HepG2 (cell line): Measurements from ENCODE around the gene FAM83C. TPM values are rescaled to one million over a fixed set of nuclear protein-coding genes. Genes with fewer than 3 reads are reported as not detected.

Source experiments
- BCL6 ChIP-seq: IDR thresholded peaks from 2 replicates; pipeline ENCODE4 v1.6.1; 2016; ENCODE audit warnings: missing genetic modification reagents, missing compliant biosample characterization
- GLI4 ChIP-seq: sonication (generic); formaldehyde crosslinking; IDR thresholded peaks from 2 replicates; pipeline ENCODE4 v1.5.1; 2020; ENCODE audit warnings: missing genetic modification reagents, mild to moderate bottlenecking, moderate library complexity, borderline replicate concordance
- KLF6 ChIP-seq: IDR thresholded peaks from 2 replicates; pipeline ENCODE4 v1.8.0; 2016; ENCODE audit warnings: missing biosample characterization, missing genetic modification reagents
- MATR3 ChIP-seq: sonication (generic); formaldehyde crosslinking; IDR thresholded peaks from 2 replicates; pipeline ENCODE4 v1.4.0; 2020; ENCODE audit warnings: missing genetic modification reagents
- POGZ ChIP-seq: sonication (generic); formaldehyde crosslinking; IDR thresholded peaks from 2 replicates; pipeline ENCODE4 v1.4.0; 2020; ENCODE audit warnings: mild to moderate bottlenecking, missing genetic modification reagents
- RFX1 ChIP-seq: fragments of 450-650 bp; IDR thresholded peaks from 2 replicates; pipeline ENCODE4 v1.6.1; 2017
- RNF2 ChIP-seq: fragments of 450-650 bp; conservative IDR thresholded peaks from 2 replicates; pipeline ENCODE4 v1.6.1; 2016; ENCODE audit warnings: low read depth
- SMYD3 ChIP-seq: sonication (generic); formaldehyde crosslinking; IDR thresholded peaks from 2 replicates; pipeline ENCODE4 v1.8.1; 2023; ENCODE audit warnings: mild to moderate bottlenecking, missing genetic modification reagents
- SSRP1 ChIP-seq: IDR thresholded peaks from 2 replicates; pipeline ENCODE4 v1.6.1; 2016; ENCODE audit warnings: control low read depth
- ZBTB7B ChIP-seq: sonication (generic); formaldehyde crosslinking; IDR thresholded peaks from 2 replicates; pipeline ENCODE4 v1.4.0; 2020; ENCODE audit warnings: missing genetic modification reagents
- ZNF138 ChIP-seq: sonication (generic); formaldehyde crosslinking; IDR thresholded peaks from 2 replicates; pipeline ENCODE4 v1.5.0; 2020; ENCODE audit warnings: mild to moderate bottlenecking, low read depth, missing genetic modification reagents
- ZNF317 ChIP-seq: sonication (generic); formaldehyde crosslinking; IDR thresholded peaks from 2 replicates; pipeline ENCODE4 v1.5.0; 2020; ENCODE audit warnings: mild to moderate bottlenecking, missing genetic modification reagents
- ZNF331 ChIP-seq: sonication (generic); formaldehyde crosslinking; IDR thresholded peaks from 2 replicates; pipeline ENCODE4 v1.4.0; 2020; ENCODE audit warnings: missing genetic modification reagents
- ZNF382 ChIP-seq: sonication (generic); formaldehyde crosslinking; IDR thresholded peaks from 2 replicates; pipeline ENCODE4 v1.5.0; 2020; ENCODE audit warnings: missing genetic modification reagents, mild to moderate bottlenecking, borderline replicate concordance
- ZNF724P ChIP-seq: sonication (generic); formaldehyde crosslinking; IDR thresholded peaks from 2 replicates; pipeline ENCODE4 v1.8.0; 2022; ENCODE audit warnings: missing genetic modification reagents, borderline replicate concordance
- ZNF776 ChIP-seq: sonication (generic); formaldehyde crosslinking; IDR thresholded peaks from 2 replicates; pipeline ENCODE4 v1.4.0; 2020; ENCODE audit warnings: mild to moderate bottlenecking, missing genetic modification reagents
- ZNF841 ChIP-seq: sonication (generic); formaldehyde crosslinking; IDR thresholded peaks from 2 replicates; pipeline ENCODE4 v1.8.1; 2023; ENCODE audit warnings: missing genetic modification reagents, borderline replicate concordance
- ZSCAN30 ChIP-seq: sonication (generic); formaldehyde crosslinking; IDR thresholded peaks from 2 replicates; pipeline ENCODE4 v1.5.0; 2020; ENCODE audit warnings: mild to moderate bottlenecking, missing genetic modification reagents
- polyA plus RNA-seq, 8 experiments: library from polyadenylated mRNA; depleted of rRNA in 3 of 8; stranded (reverse) in 7 of 8; unstranded in 1 of 8; fragments of >200 nt; fragmentation: Illumina TruSeq in 4 of 8; extraction: Trizol in 4 of 8; gene quantifications; 2 replicates each; pipeline versions ENCODE4 v1.2.1 to v1.2.3, GENCODE V29; 2011 to 2016; ENCODE audit warnings: low read depth in 4 of 8, missing spikeins in 1 of 8, mixed read lengths in 1 of 8; ENCODE audit not compliant: insufficient read depth in 1 of 8
- total RNA-seq, 5 experiments: library from RNA; depleted of rRNA; stranded (reverse); fragments of >200 nt; fragmentation: Illumina TruSeq; extraction: Trizol; gene quantifications; 2 replicates each; pipeline ENCODE4 v1.2.3, GENCODE V29; 2016; ENCODE audit warnings: low read depth in 1 of 5
- TF ChIP-seq, protein P1 (sequence below): sonication (generic); formaldehyde crosslinking; IDR thresholded peaks from 2 replicates; pipeline ENCODE4 v1.4.0; 2020; ENCODE audit warnings: mild to moderate bottlenecking, low read depth, missing genetic modification reagents
- TF ChIP-seq, protein P2 (sequence below): sonication (generic); formaldehyde crosslinking; IDR thresholded peaks from 2 replicates; pipeline ENCODE4 v1.9.0; 2022; ENCODE audit warnings: low read depth, missing genetic modification reagents
- TF ChIP-seq, protein P3 (sequence below): sonication (generic); formaldehyde crosslinking; IDR thresholded peaks from 2 replicates; pipeline ENCODE4 v1.4.0; 2020; ENCODE audit warnings: mild to moderate bottlenecking, missing genetic modification reagents
- TF ChIP-seq, protein P4 (sequence below): sonication (generic); formaldehyde crosslinking; IDR thresholded peaks from 2 replicates; pipeline ENCODE4 v1.5.1; 2020; ENCODE audit warnings: missing genetic modification reagents, mild to moderate bottlenecking, borderline replicate concordance
- TF ChIP-seq, protein P5 (sequence below): sonication (generic); formaldehyde crosslinking; IDR thresholded peaks from 2 replicates; pipeline ENCODE4 v1.5.0; 2020; ENCODE audit warnings: missing genetic modification reagents

FAM83C gene
- total and polyA plus RNA-seq, 2 of the 13 experiments (the other 11 are each of a cell fraction or from before 2014, with no cell fraction given), result 0.04 TPM; not detected in 1

DNA sequence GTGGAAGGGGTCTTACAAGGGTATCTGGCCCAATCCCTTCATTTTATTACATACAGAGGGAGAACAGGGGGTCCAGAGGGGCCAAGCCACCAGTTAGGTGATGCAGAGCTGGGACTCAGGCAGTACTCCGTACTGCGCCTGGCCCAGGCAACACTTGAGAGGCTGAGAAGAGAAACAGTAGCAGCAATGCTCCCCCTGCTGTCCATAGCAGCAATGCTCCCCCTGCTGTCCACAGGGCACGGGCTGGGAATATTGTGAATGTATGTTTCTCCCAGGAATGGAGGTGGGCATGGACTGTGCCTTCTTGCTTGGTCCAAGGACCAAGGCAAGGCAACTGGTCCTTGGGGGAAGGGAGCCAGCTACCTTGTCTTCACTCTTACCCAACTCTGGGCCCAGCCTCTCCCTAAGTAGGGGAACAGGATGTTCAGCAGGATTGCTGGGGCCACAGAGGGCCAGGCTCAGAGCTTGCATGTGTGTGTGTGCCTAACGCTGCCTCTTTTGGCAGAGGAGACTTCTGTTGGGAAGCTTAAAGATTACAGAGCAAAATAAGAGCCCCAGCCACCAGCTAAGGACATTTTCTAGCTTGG is 14.8 kb upstream of the FAM83C start (continued):
- no peak for TF ChIP-seq MATR3 (CRISPR knock-in tag)
- no peak for TF ChIP-seq RFX1
- no peak for TF ChIP-seq ZBTB7B
- TF ChIP-seq, protein P1, sequence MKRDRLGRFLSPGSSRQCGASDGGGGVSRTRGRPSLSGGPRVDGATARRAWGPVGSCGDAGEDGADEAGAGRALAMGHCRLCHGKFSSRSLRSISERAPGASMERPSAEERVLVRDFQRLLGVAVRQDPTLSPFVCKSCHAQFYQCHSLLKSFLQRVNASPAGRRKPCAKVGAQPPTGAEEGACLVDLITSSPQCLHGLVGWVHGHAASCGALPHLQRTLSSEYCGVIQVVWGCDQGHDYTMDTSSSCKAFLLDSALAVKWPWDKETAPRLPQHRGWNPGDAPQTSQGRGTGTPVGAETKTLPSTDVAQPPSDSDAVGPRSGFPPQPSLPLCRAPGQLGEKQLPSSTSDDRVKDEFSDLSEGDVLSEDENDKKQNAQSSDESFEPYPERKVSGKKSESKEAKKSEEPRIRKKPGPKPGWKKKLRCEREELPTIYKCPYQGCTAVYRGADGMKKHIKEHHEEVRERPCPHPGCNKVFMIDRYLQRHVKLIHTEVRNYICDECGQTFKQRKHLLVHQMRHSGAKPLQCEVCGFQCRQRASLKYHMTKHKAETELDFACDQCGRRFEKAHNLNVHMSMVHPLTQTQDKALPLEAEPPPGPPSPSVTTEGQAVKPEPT (CRISPR knock-in tag), result no peak
- no peak for TF ChIP-seq SMYD3 (CRISPR knock-in tag)
- TF ChIP-seq, protein P2, sequence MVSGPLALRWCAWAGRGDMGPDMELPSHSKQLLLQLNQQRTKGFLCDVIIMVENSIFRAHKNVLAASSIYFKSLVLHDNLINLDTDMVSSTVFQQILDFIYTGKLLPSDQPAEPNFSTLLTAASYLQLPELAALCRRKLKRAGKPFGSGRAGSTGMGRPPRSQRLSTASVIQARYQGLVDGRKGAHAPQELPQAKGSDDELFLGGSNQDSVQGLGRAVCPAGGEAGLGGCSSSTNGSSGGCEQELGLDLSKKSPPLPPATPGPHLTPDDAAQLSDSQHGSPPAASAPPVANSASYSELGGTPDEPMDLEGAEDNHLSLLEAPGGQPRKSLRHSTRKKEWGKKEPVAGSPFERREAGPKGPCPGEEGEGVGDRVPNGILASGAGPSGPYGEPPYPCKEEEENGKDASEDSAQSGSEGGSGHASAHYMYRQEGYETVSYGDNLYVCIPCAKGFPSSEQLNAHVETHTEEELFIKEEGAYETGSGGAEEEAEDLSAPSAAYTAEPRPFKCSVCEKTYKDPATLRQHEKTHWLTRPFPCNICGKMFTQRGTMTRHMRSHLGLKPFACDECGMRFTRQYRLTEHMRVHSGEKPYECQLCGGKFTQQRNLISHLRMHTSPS (CRISPR knock-in tag), result no peak
- no peak for TF ChIP-seq KLF6 (CRISPR knock-in tag)
- TF ChIP-seq SSRP1 (CRISPR knock-in tag), result peak; percentile 82; the same call in 1 of the 2 replicates
- TF ChIP-seq ZNF138, result no peak
- TF ChIP-seq RNF2, result no peak
- TF ChIP-seq, protein P3, sequence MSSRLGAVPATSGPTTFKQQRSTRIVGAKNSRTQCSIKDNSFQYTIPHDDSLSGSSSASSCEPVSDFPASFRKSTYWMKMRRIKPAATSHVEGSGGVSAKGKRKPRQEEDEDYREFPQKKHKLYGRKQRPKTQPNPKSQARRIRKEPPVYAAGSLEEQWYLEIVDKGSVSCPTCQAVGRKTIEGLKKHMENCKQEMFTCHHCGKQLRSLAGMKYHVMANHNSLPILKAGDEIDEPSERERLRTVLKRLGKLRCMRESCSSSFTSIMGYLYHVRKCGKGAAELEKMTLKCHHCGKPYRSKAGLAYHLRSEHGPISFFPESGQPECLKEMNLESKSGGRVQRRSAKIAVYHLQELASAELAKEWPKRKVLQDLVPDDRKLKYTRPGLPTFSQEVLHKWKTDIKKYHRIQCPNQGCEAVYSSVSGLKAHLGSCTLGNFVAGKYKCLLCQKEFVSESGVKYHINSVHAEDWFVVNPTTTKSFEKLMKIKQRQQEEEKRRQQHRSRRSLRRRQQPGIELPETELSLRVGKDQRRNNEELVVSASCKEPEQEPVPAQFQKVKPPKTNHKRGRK, result no peak
- TF ChIP-seq GLI4, result no peak
- no peak for TF ChIP-seq ZNF841
- TF ChIP-seq ZNF382 (CRISPR knock-in tag), result no peak
- TF ChIP-seq ZNF724P, result no peak
- TF ChIP-seq ZNF317 (CRISPR knock-in tag), result no peak
- 0 out of 2 replicates have a peak, but pooled peaks have one; percentile 51 for TF ChIP-seq ZNF776 (CRISPR knock-in tag)
- TF ChIP-seq BCL6 (CRISPR knock-in tag), result 0 out of 2 replicates have a peak, but pooled peaks have one; percentile 17
- no peak for TF ChIP-seq ZSCAN30 (CRISPR knock-in tag)
- 0 out of 2 replicates have a peak, but pooled peaks have one; percentile 53 for TF ChIP-seq ZNF331
- no peak for TF ChIP-seq POGZ (CRISPR knock-in tag)
- TF ChIP-seq, protein P4, sequence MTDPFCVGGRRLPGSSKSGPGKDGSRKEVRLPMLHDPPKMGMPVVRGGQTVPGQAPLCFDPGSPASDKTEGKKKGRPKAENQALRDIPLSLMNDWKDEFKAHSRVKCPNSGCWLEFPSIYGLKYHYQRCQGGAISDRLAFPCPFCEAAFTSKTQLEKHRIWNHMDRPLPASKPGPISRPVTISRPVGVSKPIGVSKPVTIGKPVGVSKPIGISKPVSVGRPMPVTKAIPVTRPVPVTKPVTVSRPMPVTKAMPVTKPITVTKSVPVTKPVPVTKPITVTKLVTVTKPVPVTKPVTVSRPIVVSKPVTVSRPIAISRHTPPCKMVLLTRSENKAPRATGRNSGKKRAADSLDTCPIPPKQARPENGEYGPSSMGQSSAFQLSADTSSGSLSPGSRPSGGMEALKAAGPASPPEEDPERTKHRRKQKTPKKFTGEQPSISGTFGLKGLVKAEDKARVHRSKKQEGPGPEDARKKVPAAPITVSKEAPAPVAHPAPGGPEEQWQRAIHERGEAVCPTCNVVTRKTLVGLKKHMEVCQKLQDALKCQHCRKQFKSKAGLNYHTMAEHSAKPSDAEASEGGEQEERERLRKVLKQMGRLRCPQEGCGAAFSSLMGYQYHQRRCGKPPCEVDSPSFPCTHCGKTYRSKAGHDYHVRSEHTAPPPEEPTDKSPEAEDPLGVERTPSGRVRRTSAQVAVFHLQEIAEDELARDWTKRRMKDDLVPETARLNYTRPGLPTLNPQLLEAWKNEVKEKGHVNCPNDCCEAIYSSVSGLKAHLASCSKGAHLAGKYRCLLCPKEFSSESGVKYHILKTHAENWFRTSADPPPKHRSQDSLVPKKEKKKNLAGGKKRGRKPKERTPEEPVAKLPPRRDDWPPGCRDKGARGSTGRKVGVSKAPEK (CRISPR knock-in tag), result no peak
- TF ChIP-seq, protein P5, sequence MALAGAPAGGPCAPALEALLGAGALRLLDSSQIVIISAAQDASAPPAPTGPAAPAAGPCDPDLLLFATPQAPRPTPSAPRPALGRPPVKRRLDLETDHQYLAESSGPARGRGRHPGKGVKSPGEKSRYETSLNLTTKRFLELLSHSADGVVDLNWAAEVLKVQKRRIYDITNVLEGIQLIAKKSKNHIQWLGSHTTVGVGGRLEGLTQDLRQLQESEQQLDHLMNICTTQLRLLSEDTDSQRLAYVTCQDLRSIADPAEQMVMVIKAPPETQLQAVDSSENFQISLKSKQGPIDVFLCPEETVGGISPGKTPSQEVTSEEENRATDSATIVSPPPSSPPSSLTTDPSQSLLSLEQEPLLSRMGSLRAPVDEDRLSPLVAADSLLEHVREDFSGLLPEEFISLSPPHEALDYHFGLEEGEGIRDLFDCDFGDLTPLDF (CRISPR knock-in tag), result no peak
